NK-92 treated with Interleukin-12 subunit alpha and Interleukin-12 subunit beta, amount 100 ng/mL, for 24 hours (cell line): Measurements from ENCODE around the gene CTSH.

Experiments
- DNase-seq: peaks from one replicate; lab custom pipeline; 2025; lab: John Stamatoyannopoulos, UW

The CTSH gene, protein sequence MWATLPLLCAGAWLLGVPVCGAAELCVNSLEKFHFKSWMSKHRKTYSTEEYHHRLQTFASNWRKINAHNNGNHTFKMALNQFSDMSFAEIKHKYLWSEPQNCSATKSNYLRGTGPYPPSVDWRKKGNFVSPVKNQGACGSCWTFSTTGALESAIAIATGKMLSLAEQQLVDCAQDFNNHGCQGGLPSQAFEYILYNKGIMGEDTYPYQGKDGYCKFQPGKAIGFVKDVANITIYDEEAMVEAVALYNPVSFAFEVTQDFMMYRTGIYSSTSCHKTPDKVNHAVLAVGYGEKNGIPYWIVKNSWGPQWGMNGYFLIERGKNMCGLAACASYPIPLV

GRCh38 chr15:78944669-78945407, at the start of gene CTSH:
TSS of gene CTSH (minus strand) at chr15:78945046. CDS start at chr15:78944981, 65 bp downstream.
- no peak for DNase-seq

DNA sequence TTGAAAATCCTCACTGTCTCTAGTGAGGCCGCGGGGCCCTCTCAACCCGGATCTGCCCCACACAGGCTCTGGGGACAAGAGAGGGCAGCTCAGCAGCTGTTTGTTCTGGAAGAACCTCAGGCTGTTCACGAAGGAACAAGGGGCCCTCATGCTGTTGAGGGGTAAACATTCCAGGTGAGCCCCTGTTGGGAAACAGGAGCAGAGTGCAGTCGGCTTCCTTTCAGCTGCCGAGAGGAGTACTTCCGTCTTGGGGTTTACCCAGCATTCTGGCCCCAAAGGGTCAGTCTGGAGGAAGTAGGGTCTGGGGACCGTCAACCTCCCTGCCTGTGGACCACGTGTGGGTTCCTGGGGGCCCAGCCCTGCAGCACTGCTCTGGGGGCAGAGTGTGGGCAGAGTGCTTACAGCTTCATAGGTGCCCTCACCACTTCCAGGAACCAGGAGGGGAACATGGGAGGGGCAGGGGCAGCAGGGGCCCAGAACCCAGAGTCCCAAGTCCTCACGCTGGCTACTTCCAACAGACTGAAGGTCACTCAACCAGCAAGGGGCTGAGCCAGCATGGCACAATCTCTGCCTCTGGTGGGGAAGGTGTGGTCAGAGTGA, 49.2 kb upstream of the CTSH start:
- DNase-seq: no peak

DNA sequence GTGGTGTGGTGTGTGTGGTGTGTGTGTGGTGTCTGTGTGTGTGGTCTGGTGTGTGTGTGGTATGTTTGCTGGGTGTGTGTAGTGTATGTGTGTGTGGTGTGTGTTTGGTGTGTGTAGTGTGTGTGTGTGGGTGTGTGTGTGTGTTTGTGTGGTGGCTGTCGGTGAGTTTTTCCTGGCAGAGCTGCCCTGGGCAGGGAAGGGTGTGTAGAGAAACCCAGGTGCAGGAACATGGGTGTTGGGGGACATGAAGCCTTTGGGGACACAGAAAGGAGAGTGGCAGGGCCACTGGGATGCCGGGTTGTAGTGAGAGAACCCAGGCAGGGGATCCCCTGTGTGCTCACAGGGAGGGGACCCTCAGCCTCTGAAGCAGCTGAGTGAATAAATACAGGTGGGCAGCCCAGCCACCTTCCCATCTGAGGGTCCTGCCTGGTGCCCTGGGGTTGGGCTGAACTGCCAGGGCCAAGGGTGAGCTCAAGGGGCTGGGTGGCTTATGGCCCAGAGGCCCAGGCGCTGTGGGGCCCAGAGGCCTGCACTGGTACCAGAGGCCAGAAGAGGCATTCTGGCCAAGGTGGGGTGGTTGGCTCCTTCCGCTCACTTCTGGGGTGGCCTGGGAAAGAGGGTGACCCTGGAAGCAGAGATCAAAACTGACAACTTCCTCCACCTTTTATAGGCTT, 48.5 kb upstream of the CTSH start:
- no peak for DNase-seq

- DNase-seq: no peak
Observed at GRCh38 chr15:78992416-78993256, 47.8 kb upstream of the CTSH start.

DNA sequence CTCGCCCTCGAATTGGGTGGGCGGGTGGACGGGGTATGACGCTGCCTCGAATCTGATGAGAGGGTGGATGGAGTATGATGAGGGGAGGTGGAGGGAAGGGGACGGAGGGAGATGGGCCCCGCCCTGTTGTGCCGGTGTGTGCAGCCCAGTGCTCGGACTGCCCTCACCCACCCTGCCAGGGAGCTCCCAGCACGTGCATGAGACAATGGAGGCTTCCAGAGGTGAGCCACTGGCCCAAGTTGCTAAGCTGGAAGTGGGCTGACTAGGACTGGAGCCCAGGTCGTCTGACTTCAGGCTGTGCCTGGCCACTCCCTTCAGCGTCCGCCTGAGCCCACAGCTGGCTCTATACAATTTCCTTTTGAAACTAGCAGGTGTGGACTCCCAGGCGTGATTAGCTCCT, 47.0 kb upstream of the CTSH start:
- DNase-seq: no peak

- no peak for DNase-seq
Observed at GRCh38 chr15:78991476-78991875, 46.6 kb upstream of the CTSH start.

- no peak for DNase-seq
Observed at GRCh38 chr15:78990278-78990677, 45.4 kb upstream of the CTSH start.

- no peak for DNase-seq
Observed at GRCh38 chr15:78989701-78990240, 44.9 kb upstream of the CTSH start.

DNA sequence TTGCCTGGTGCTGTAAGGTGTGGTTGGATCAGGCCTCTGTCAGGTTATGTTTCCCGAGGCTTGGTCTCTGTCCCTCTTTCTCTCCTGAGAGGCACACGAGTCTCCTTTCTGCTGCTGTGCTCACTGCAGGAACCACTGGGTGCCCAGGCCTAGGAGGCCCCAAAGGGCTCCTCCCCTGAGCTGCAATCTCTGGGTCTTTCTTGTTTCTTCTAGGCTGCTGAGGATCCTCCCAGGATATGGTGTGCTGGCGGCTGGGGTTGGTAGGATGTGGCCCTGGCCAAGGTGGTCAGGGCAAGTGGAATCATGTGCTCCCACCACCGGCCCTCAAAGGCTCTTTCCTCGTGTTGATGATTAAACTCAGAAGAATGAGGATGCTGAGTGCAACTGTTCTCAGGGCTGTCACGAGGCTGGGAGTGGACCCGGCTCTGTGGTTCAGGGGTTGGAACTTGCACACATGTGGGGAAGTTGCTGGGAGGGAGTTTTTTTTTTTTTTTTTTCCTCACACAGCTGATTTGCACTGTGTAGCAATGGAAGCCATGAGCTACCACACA, 43.6 kb upstream of the CTSH start:
- no peak for DNase-seq

- DNase-seq: no peak
Observed at GRCh38 chr15:78987556-78988360, 42.9 kb upstream of the CTSH start.

GRCh38 chr15:78985859-78986475, 41.1 kb upstream of the CTSH start:
- DNase-seq: no peak

GRCh38 chr15:78984041-78984440, 39.2 kb upstream of the CTSH start:
- no peak for DNase-seq

DNA sequence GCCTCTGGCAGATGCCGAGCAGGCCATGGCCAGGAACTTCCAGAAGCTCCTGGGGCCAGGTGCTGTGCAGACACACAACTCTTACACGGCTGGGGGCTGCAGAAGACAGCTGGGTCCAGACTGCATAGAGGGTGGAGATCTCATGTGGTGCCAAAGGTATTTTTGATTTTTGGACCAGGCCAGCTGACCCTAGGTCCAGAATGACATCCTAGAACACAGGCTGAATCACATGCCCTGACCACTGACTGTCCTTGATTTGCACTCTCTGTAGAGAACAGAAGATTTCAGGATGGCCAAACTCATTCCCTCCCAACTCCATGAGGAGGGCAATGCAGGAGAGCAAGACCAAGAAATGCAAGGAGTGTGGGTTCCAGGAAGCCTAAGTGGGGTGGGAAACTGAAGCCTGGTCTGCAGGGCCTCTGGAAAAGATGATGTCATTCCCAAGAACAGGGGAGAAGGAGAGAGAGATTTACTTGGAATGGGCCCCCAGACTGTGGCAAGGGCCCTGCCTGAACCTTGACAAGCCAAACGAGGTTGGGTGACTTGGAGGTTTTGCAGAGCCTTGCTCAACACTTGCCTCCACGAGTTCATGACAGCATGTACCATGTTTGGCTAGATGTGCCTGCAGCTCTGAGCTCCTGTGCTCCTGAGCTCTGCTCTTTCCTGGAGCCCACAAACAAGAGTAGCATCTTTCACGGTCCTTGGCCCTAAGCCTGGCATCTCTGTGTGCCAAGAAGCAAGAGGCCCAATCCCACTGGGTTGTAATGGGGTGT, 38.5 kb upstream of the CTSH start:
- DNase-seq: no peak

GRCh38 chr15:78982736-78983135, 37.9 kb upstream of the CTSH start:
- DNase-seq: no peak

- DNase-seq: no peak
Observed at GRCh38 chr15:78981532-78982313, 36.9 kb upstream of the CTSH start.

DNA sequence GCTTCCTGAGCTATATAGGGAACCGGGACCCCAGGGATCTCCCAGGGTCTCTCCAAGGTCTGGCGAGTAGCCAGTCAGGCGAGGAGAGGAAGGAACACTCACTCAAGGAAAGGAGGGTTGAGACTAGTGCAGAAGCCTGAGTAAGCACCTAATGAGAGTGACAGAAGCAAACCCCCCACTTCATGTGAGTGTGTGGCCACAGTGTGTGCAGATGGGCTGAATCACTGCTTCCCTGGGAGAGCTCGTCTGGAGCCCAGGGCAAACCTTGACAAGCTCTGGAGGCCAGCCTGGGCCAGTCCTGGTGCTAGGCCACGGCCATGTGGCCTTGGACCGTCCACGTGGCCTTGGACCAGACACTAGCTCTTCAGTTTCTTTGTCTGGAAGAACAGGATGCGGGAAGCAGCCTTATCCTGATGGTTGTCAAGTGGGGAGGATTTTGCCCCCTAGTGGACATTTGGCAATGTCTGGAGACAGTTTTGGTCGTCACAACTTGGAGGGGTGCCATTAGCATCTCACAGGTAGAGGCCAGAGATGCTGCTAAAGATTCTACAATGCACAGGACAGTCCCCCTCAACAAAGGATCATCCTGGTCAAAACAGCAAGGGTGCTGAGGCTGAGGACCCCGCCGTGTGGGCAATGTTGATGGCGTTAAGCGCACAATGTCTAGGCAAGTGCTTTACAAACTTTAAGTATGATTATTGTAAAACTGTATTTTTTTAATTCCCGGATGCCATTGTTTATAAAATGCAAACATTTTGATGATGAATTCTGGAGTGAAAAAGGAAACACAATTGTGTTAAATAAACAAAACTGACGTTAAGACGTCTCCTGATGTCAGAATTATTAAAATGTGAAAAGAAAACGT, 34.8 kb upstream of the CTSH start:
- no peak for DNase-seq

- DNase-seq: no peak
Observed at GRCh38 chr15:78978601-78979179, 33.8 kb upstream of the CTSH start.
